SK-N-SH (cell line): ENCODE measurements around the gene MMRN1. TPM values are rescaled to one million over a fixed set of nuclear protein-coding genes. Genes with fewer than 3 reads are reported as not detected.

Experiments
- polyA plus RNA-seq, 3 experiments: library from polyadenylated mRNA; depleted of rRNA; stranded (reverse); fragments of >200 nt; gene quantifications; 2 replicates each; pipeline ENCODE4 v1.2.3, GENCODE V29; 2012

Gene MMRN1
- polyA plus RNA-seq, 1 of the 3 experiments (the other 2 are of a cell fraction), result not detected

Other genes starting within 250 kb of the MMRN1 start
- gene SNCA, start 57.7 kb upstream of the MMRN1 start, polyA plus RNA-seq (2012; rRNA removed), result 12.0 and 12.9 TPM in 2 replicates
- 0.02 and 0.05 TPM in 2 replicates for gene CCSER1, start 232.5 kb downstream of the MMRN1 start, polyA plus RNA-seq (2012; rRNA removed)